ENCODE measurements around the gene ZNF212. TPM values are rescaled to one million over a fixed set of nuclear protein-coding genes. Genes with fewer than 3 reads are reported as not detected.

ZNF212 gene
- 27.2 and 40.3 TPM in 2 replicates for total RNA-seq (2011; cell fraction: chromatin; rRNA removed; ENCODE audit: low replicate concordance)
- total RNA-seq (2011; cell fraction: nucleolus; rRNA removed) = 25.4 and 28.3 TPM in 2 replicates
- total RNA-seq (2011; cell fraction: nucleoplasm; rRNA removed) = 21.7 and 25.2 TPM in 2 replicates
- total RNA-seq (2014; rRNA removed) = 10.2 and 10.7 TPM in 2 replicates
- 6.5 and 7.1 TPM in 2 replicates for total RNA-seq (2014; rRNA removed; fragmentation: Illumina TruSeq; extraction: Trizol)
- 5.6 and 6.3 TPM in 2 replicates for total RNA-seq (2015; rRNA removed; fragmentation: Illumina TruSeq; extraction: Trizol)
- 18.0 and 21.4 TPM in 2 replicates for total RNA-seq (2021)
- 7.2 and 13.3 TPM in 2 replicates for polyA plus RNA-seq (2011; rRNA removed)
- polyA plus RNA-seq (2011; cell fraction: cytosol; rRNA removed) = 5.8 and 8.6 TPM in 2 replicates
- 21.0 and 21.8 TPM in 2 replicates for polyA plus RNA-seq (2011; cell fraction: nucleus; rRNA removed)
- 13.3 and 14.1 TPM in 2 replicates for polyA plus RNA-seq (2012)
- polyA plus RNA-seq (2014; fragmentation: Illumina TruSeq; extraction: Trizol) = 11.2 and 14.2 TPM in 2 replicates
- 1 to 10 TPM; 1.8 to 1.9 TPM for polyA plus RNA-seq (2014; fragmentation: Nextera tagmentation; extraction: Ambion mirVana)
- polyA plus RNA-seq (2014; rRNA removed) = 11.6 and 14.1 TPM in 2 replicates
- 5.9 and 6.0 TPM in 2 replicates for polyA minus RNA-seq (2011; rRNA and poly(A)+ RNA removed)
- 4.8 and 5.8 TPM in 2 replicates for polyA minus RNA-seq (2011; cell fraction: cytosol; rRNA and poly(A)+ RNA removed)
- 7.9 and 12.3 TPM in 2 replicates for polyA minus RNA-seq (2011; cell fraction: nucleus; rRNA and poly(A)+ RNA removed)
- percentile 85 among the genes with signal in this experiment for Bru-seq, nascent RNA
- BruChase-seq, experiment 1, labeled RNA remaining after a 2-hour chase = percentile 89 among the genes with signal in this experiment
- percentile 88 among the genes with signal in this experiment for BruChase-seq, experiment 2, labeled RNA remaining after a 6-hour chase
- long read RNA-seq, experiment 1, transcript ZNF212-201 (5 exons, 2,810 nt) = major isoform, 12 of 38 reads
- long read RNA-seq, experiment 1, partial matches to known transcripts = 20 of 38 reads
- long read RNA-seq, experiment 1, other reads (novel, unspliced or antisense) = 6 of 38 reads
- long read RNA-seq, experiment 2, partial matches to known transcripts = 4 of 18 reads
- long read RNA-seq, experiment 2, other reads (novel, unspliced or antisense) = 10 of 18 reads
- long read RNA-seq, experiment 3, partial matches to known transcripts = 2 of 7 reads
- long read RNA-seq, experiment 3, other reads (novel, unspliced or antisense) = 1 of 7 reads

GRCh38 chr7:149239345-149240143 lies at the start of gene ZNF212:
Gene ZNF212, plus strand, starts transcription at chr7:149239651. Its CDS starts 128 bp downstream, at chr7:149239779.
- no peaks in the 10 kb centered on the region for H3K9me1 ChIP-seq (ENCODE audit: control insufficient read depth, insufficient read depth, low read length)
- peaks cover 23% of the 10 kb centered on the region for H3K79me2 ChIP-seq (ENCODE audit: control insufficient read depth, insufficient read depth, low read length)
- peak within 1 kb of the TSS; percentile 70 for H3K27ac ChIP-seq (ENCODE audit: extremely low read depth, low read depth, low read length)
- no peaks in the 10 kb centered on the region for H3K27me3 ChIP-seq (ENCODE audit: control insufficient read depth in 2 of 2, insufficient read depth in 2 of 2, low read length in 2 of 2)
- peak within 1 kb of the TSS; percentile 98 for H3K4me2 ChIP-seq (ENCODE audit: insufficient read depth, low read length)
- H3K4me3 ChIP-seq = peak within 1 kb of the TSS; percentile 74
- in situ Hi-C loops (cut with MboI) = no loop called here
- FAIRE-seq (peak; percentile 91), DNase-seq (ENCODE audit: extremely low read depth in 1 of 4, low spot score in 3 of 4) (peak; percentile 97 to 99 (median 99)), ATAC-seq (peak; percentile 100)
- ChIA-PET POLR2A (interaction anchor here (0.7 kb wide), 1 partner anchor 9 kb away, joined by 4 read pairs; no protein-coding TSS in a partner anchor), CTCF (ENCODE audit: low intra/inter-chr PET ratio) (interaction anchor here (1.2 to 1.4 kb wide), 2 partner anchors 184 to 259 kb away, joined by 4 read pairs; no protein-coding TSS in a partner anchor)
- WGBS (ENCODE audit: insufficient coverage, low coverage, missing lambda C conversion rate) = under 1% methylated on average over 62 of the region's 64 CpGs
- H3K4me1 ChIP-seq (replicated peaks in 1 of 2; ENCODE audit: control insufficient read depth in 2 of 2, insufficient read depth in 2 of 2, low read length in 2 of 2) = peaks cover 7 to 12% of the 10 kb centered on the region in 2 experiments
- intact Hi-C loops (cut with micrococcal nuclease) = loop anchor here (1.0 kb wide), 1 partner anchor 183 kb away; no protein-coding TSS in a partner anchor
- 0 out of 3 replicates have a peak, but pooled peaks cover 3% of the 10 kb centered on the region for H3K36me3 ChIP-seq (ENCODE audit: control insufficient read depth, insufficient read depth, low read length)
- peak within 1 kb of the TSS; percentile 88 to 97 for H3K9ac ChIP-seq (ENCODE audit: insufficient read depth in 1 of 2, low read depth in 2 of 2, low read length in 2 of 2)
- no peaks in the 10 kb centered on the region for H3K9me3 ChIP-seq (replicated peaks; ENCODE audit: control insufficient read depth, insufficient read depth, low read depth, low read length)
- BruUV-seq (replicated peaks) = no TSS peak
- H2AFZ ChIP-seq (ENCODE audit: low read depth, low read length) = peak within 1 kb of the TSS; percentile 99
- H4K20me1 ChIP-seq (replicated peaks; ENCODE audit: control insufficient read depth, insufficient read depth, low read length) = peaks cover 4% of the 10 kb centered on the region; the same call in 1 of the 2 replicates
- TF ChIP-seq RBM17 (IDR thresholded peaks at IDR 0.05; ENCODE audit: borderline replicate concordance, low read depth, low read length) (no peak), ZNF124 (CRISPR knock-in tag; IDR thresholded peaks at IDR 0.05) (no peak), ZNF609 (CRISPR knock-in tag; IDR thresholded peaks at IDR 0.05; ENCODE audit: borderline replicate concordance) (peak; percentile 76; the same call in 1 of the 2 replicates), THRA (IDR thresholded peaks at IDR 0.05) (no peak), HDGF (IDR thresholded peaks at IDR 0.05) (no peak), MAFF (IDR thresholded peaks at IDR 0.05; ENCODE audit: low read length) (no peak), CREBBP (IDR thresholded peaks at IDR 0.05; ENCODE audit: low read depth, low read length) (no peak), ELF2 (CRISPR knock-in tag; IDR thresholded peaks at IDR 0.05) (peak; percentile 81)

All from K562 (cell line).